COLO829 (cell line): ENCODE results near the gene PCTP.

Experiments used
- DNase-seq: peaks from one replicate; pipeline ENCODE4 v3.0.0; 2012; ENCODE audit warnings: low spot score

Gene PCTP

GRCh38 chr17:55757659-55758058, 6.8 kb downstream of the PCTP start:
- DNase-seq = no peak

DNA sequence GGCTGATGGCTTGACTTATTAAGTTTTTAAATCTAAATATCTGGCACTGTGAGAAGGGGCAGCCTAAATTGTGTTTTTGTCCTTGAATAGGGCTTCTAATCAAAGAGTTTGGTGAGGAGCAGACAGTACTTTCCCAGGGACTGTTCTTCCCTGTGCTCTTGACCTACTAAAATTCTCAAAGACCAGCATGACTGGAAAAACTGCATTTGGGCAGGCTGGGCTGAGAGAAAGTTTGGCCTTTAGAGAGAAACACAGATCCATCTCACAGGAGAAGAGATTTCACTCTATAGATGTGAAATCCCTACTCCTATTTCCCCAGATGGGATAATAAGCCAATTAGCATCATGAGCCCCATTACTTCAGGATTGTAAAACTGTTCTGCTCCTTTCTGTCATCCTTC, 7.3 kb downstream of the PCTP start:
- no peak for DNase-seq

- no peak for DNase-seq
Measured at GRCh38 chr17:55760643-55761355, 9.9 kb downstream of the PCTP start.

DNA sequence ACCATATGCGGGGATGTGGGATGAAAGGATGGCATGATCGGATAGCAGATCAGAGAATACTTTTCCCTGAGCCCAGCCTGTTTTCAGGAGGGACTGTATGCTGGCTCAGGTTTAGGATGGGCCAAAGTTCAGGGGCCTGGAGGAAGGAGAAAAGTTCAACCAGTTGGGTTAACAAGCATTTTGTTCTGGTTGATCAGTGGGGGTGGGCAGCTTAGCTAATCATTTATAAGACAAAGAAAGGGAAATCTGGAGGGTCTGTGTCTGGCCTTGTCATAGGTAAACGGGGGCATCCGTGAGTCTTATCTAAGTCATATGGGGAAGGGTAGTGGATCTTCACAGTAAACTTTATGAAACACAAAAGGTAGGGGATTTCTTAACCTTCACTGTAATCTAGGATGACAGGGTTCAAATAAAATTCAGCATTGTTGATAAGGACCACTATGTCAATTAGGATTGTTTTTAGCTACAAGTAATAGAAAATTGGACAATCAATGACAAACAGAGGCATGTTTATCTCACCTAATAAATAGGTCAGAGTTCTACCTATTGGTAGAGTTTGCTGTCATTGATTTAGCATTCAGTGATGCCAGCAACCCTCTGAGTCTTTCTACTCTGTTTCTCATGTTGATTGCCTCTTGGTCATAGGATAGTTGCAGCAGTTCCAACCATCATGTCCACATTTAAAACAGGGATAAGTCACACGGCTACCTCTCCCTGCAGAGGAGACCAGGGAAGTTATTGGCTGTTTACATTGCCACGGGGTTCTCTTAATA, 11.4 kb downstream of the PCTP start:
- no peak for DNase-seq

DNA sequence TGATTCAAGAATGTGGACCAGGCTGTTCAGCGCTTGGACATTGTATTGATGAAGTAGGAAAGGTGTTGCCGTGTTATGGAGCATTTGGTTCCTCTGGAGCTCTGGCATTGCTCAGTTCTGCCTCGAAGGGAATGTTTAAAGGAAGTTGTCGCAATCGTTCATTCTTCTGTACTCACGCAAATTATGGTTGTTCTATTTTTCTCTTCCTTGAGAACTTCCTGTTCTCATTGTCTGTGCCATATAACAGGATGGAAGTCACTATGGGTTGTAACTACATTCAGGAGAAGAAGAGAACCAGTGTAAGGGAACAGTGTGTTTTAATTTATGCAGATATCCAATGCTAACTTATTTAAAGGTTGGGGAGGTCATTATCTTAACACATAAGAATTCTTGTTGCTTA, 13.0 kb downstream of the PCTP start:
- peak; percentile 68 for DNase-seq

- no peak for DNase-seq
Measured at GRCh38 chr17:55764610-55765009, 13.8 kb downstream of the PCTP start.

- no peak for DNase-seq
Measured at GRCh38 chr17:55765472-55765871, 14.6 kb downstream of the PCTP start.

GRCh38 chr17:55768936-55769624, 18.2 kb downstream of the PCTP start:
- no peak for DNase-seq

DNA sequence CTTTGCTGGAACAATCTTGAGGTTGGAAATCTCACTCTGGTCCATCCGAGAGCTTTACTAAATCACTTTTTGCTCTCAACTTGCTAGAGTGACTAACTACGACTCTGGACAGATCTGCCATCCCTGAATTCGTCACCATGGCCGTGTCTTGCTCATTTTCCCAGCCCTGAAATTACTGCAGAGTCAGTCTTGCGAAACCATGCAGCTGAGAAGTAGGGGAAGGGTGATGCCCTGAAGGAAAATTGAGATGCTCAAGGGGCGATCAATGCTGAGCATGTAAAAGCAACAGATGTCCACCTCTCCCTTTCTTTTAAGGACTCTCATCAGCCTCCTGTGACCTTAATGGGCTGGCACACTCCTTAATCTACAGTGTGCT, 18.8 kb downstream of the PCTP start:
- DNase-seq = no peak

DNA sequence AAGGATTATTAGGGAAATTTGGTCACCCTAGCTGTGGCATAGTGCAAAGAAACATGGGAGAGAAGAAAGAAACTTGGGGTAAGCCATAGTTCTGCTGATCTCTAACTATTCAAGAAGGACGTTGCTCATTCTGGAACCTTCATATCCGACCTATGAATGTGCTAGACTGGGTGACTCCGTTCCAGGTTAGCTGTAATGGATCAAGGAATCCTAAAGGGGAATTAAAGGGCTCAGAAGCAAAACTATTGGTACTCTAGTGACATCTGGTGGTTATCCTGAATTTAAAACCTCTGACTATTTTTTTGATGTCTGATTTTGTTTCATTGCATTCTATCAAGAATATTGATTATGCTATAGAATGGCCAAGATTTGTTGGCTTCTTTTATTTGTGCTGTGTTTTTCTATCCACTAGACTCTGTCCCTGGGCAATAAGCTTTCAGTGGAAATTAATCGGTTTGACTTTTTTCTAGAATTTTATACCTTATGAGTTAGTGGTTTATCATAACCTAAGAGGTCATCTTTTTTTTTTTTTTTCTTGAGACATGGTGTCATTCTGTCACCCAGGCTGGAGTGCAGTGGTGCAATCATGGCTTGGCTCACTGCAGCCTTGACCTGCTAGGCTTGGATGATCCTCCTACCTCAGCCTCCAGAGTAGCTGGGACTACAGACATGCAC, 19.5 kb downstream of the PCTP start:
- DNase-seq = peak; percentile 88

GRCh38 chr17:55772086-55772485, 21.2 kb downstream of the PCTP start:
- DNase-seq = no peak

DNA sequence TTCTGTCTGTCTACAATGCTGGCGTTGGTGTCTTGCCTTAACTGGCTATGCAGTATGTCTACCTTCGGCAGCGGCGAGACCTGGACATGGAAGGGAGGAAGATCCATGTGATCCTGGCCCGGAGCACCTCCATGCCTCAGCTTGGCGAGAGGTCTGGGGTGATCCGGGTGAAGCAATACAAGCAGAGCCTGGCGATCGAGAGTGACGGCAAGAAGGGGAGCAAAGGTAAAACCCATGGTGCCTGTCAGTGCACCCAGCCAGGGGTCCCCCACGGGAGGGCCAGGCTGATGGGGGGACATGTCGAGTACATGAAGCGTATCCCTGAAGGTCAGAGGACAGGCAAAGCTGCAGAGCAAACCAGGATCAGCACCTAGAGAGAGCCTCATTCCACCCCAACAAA, 22.8 kb downstream of the PCTP start:
- DNase-seq = no peak

GRCh38 chr17:55774846-55775271, 24.0 kb downstream of the PCTP start:
- DNase-seq = no peak

GRCh38 chr17:55776271-55776670, 25.4 kb downstream of the PCTP start:
- DNase-seq = no peak

GRCh38 chr17:55777471-55777971, 26.7 kb downstream of the PCTP start:
- DNase-seq = no peak

DNA sequence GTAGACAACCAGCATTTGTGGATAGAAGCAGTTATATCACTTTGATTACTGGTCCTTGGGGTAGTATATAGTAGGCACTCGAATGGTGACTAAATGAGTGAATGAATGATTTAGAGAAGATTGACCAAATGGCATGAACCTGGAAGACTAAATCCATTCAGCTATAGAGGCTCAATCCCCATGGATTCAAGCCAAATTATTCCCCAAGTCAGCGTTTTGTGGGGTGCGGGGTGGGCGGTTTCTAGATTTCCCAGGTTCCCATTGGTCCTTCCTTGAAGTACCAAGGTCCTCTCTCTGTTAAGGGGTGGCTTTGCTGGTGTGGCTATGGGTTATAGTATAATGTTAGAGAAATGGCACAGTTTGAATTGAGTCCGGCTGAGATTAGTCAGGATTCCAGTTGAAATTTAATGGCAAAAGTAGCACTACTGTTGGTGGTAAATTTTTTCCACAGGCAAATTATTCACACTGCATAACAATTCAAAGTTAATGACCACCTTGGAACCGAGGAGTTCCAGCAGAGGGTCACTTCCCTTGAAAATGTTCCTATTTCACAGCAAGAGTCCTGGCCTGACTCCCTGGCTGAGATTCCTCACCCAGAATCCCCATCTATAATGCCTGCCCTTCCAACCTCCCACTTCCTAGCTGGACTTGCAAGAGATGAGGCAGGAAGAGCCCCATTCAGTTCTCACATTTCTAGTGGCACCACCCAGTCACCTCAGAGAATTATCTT, 27.7 kb downstream of the PCTP start:
- DNase-seq = no peak

GRCh38 chr17:55783684-55784245, 32.9 kb downstream of the PCTP start:
- no peak for DNase-seq

- DNase-seq = no peak
Measured at GRCh38 chr17:55784666-55785065, 33.8 kb downstream of the PCTP start.

DNA sequence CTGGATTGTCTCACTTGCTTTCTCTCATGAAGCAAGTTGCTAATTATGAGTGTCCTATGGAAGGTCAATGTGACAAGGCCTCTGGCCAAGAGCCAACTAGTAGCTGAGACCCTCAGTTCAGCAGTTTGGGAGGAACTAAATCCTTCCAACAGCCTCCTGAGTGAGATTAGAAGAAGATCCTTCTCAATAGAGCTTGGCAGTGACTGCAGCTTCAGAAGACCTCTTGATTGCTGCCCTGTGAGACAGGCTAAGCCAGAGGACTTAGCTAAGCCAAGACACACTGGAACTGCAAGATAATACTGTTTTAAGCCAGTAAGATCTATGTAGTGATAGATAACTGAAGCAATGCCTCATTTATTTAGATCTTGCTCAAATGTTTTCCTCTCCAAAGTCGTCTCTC, 34.3 kb downstream of the PCTP start:
- DNase-seq = no peak

DNA sequence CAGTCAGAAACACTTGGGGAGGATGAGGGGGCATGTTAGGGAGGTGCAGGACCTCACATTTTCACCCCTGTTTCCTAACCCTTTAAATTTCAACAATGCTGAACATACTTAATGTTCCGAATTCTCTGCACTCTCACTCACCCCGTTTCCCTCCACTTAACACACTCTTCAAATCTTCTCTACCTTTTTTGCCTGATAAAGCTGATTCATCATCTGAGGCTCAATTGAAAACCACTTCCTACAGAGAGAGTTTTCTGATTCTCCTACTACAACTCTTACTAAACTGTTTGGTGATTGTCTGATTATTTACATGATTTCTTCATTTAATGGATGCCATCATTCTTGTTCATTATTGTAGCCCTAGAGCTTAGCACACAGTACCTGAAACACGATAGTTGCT, 42.4 kb downstream of the PCTP start:
- no peak for DNase-seq

- DNase-seq = peak; percentile 19
Measured at GRCh38 chr17:55794725-55795482, 44.1 kb downstream of the PCTP start.
